ENCODE data around the gene UPF2. TPM values are rescaled to one million over a fixed set of nuclear protein-coding genes. Genes with fewer than 3 reads are reported as not detected.
A peak's percentile ranks its signal among the peaks of the same experiment; 100 is the strongest.

UPF2 gene
- total and polyA plus RNA-seq, 12 donors: 5.1 to 24.3 (median 12.1) TPM

DNA sequence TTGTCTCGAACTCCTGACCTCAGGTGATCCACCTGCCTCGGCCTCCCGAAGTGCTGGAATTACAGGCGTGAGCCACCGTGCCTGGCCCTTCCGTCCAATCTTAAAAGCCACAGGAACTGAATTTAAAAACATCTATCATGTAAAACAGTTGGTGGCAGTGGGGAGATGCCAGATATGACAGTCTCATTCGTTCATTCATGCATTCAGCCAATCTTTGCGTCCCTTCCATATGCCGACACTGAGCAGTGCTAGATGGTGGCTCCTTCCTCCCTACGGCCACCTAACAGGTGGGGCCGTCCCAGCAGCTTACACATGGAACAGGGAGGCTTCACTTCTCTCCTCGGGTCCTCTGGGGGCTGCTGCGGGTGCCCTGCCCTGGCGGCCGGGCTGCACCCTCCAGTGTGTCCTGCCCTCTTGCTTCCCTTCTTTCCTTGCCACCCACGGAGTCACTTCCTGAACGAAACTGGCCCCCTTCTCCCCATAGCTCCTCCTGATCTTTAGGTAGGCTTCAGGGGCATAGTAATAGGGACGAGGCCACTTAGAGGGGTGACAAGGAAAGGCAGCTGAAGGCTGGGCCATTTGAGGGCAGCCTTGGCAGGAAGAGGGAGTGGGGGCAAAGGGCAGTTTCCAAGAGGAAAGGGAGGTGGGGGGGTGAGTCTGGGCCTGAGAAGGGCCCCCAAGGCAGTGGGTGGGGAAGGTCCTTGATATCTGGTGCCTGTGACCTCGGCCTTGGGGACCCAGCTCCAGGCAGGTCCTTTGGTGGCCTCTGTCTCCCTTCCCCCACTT, 165.6 kb downstream of the UPF2 start:
- no peaks in the 10 kb centered on the region for H3K9me3 ChIP-seq (replicated peaks in 1 of 3)
- H3K36me3 ChIP-seq (replicated peaks in 1 of 2): no peaks in the 10 kb centered on the region
- 90 to 95% (median 92%) methylated on average over 18 to 19 of the region's 19 CpGs for WGBS, 4 donors
- TF ChIP-seq POLR2A (IDR thresholded peaks at IDR 0.05): no peak
- TF ChIP-seq, protein P1, sequence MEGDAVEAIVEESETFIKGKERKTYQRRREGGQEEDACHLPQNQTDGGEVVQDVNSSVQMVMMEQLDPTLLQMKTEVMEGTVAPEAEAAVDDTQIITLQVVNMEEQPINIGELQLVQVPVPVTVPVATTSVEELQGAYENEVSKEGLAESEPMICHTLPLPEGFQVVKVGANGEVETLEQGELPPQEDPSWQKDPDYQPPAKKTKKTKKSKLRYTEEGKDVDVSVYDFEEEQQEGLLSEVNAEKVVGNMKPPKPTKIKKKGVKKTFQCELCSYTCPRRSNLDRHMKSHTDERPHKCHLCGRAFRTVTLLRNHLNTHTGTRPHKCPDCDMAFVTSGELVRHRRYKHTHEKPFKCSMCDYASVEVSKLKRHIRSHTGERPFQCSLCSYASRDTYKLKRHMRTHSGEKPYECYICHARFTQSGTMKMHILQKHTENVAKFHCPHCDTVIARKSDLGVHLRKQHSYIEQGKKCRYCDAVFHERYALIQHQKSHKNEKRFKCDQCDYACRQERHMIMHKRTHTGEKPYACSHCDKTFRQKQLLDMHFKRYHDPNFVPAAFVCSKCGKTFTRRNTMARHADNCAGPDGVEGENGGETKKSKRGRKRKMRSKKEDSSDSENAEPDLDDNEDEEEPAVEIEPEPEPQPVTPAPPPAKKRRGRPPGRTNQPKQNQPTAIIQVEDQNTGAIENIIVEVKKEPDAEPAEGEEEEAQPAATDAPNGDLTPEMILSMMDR (IDR thresholded peaks at IDR 0.05): no peak
- no peak for DNase-seq
- no peak overlapping the region for H3K4me3 ChIP-seq
- H3K27me3 ChIP-seq: no peaks in the 10 kb centered on the region
- intact Hi-C loops (cut with DNase I): no loop called here
- H3K27ac ChIP-seq: no peak overlapping the region
- peaks cover 10 to 12% of the 10 kb centered on the region in 2 donors for H3K4me1 ChIP-seq (replicated peaks in 1 of 2)

DNA sequence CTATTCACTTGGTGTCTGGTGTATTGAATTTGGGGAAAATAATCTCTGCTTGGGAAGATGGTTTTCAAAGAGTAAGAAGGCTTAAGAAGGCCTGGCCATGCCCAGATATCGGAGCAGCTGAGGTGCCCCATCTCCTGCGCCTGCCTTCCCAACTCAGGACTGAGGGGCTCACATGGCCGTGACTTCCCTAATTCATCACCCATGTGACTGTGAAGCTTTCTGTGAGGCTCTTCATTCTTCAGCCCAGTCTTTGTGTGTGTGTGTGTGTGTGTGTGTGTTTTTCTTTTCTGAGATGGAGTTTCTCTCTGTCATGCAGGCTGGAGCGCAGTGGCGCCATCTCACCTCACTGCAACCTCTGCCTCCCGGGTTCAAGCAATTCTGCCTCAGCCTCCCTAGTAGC, 166.3 kb downstream of the UPF2 start:
- WGBS, 4 donors: 92 to 100% (median 93%) methylated on average over 5 to 6 of the region's 6 CpGs
- H3K4me3 ChIP-seq: no peak overlapping the region
- H3K4me1 ChIP-seq (replicated peaks in 1 of 2): peaks cover 10 to 12% of the 10 kb centered on the region in 2 donors
- H3K36me3 ChIP-seq (replicated peaks in 1 of 2): no peaks in the 10 kb centered on the region
- TF ChIP-seq POLR2A (IDR thresholded peaks at IDR 0.05): no peak
- TF ChIP-seq, protein P1 (IDR thresholded peaks at IDR 0.05): no peak
- H3K27me3 ChIP-seq: no peaks in the 10 kb centered on the region
- intact Hi-C loops (cut with DNase I): no loop called here
- no peaks in the 10 kb centered on the region for H3K9me3 ChIP-seq (replicated peaks in 1 of 3)
- no peak for DNase-seq
- H3K27ac ChIP-seq: peak overlapping the region in 3 of 5 donors; percentile 26 to 87 (median 59)

DNA sequence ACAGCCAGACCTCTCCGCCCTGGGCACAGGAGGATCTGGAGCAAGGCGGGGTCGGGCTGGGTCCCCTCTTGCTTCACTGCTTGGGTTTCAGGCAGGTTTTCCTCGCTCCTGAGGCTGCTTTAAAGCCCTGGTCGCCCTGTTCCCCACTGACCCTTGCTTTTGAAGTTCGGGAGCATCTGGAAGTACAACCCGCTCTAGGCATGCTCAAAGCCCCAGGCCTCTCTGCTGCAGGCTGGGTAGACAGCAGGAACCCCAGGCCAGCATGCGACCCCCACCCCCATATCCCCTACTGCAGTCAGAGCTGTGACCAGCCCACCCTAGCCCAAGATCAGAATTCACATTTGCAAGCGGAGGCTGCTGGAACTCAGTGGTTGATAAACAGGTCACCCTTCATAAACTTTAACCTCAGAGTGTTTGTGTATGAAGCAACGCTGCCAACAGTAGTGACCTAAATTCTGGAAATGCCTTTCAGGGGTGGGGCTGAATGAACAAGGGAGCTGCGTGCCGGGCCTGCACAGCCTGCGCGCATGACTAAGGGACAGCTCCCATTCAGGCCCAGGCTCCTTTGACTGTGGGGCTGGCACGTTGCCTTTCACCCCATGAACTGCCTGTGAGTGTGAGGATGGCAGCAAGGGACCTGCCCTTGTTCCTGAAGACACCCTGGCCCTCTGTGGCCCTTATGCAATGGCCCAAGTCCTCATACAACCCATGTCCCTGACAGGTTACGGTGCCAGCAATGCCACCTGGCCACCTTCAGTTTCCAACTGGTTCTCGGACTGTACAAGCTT, 166.9 kb downstream of the UPF2 start:
- peaks cover 12 to 13% of the 10 kb centered on the region in 2 donors for H3K4me1 ChIP-seq (replicated peaks in 1 of 2)
- TF ChIP-seq POLR2A (IDR thresholded peaks at IDR 0.05): no peak
- TF ChIP-seq, protein P1 (IDR thresholded peaks at IDR 0.05): no peak
- intact Hi-C loops (cut with DNase I): no loop called here
- peak overlapping the region in 4 of 5 donors; percentile 7 to 87 (median 51) for H3K27ac ChIP-seq
- H3K36me3 ChIP-seq (replicated peaks in 1 of 2): no peaks in the 10 kb centered on the region
- H3K4me3 ChIP-seq: no peak overlapping the region
- DNase-seq: peak; percentile 65 to 96 (median 94)
- H3K27me3 ChIP-seq: no peaks in the 10 kb centered on the region
- WGBS, 4 donors: 60 to 100% (median 63%) methylated on average over 2 to 17 of the region's 17 CpGs
- no peaks in the 10 kb centered on the region for H3K9me3 ChIP-seq (replicated peaks in 1 of 3)

Measured in adrenal gland (tissue), 12 donors.